HEK293T (cell line): ENCODE measurements around the gene TMEM145.

ENCODE experiments used
- BHLHE40 ChIP-seq: fragments of 450-650 bp; IDR thresholded peaks from 2 replicates; pipeline ENCODE4 v1.6.1; 2016; ENCODE audit warnings: mild to moderate bottlenecking, moderate library complexity, borderline replicate concordance
- FOXA1 ChIP-seq: fragments of 450-650 bp; IDR thresholded peaks from 2 replicates; pipeline ENCODE4 v1.6.1; 2016; ENCODE audit warnings: mild to moderate bottlenecking
- FOXM1 ChIP-seq: fragments of 450-650 bp; IDR thresholded peaks from 2 replicates; pipeline ENCODE4 v1.6.1; 2017; ENCODE audit warnings: mild to moderate bottlenecking, borderline replicate concordance
- SUZ12 ChIP-seq: fragments of 450-650 bp; IDR thresholded peaks from 2 replicates; pipeline ENCODE4 v1.6.1; 2016; ENCODE audit warnings: mild to moderate bottlenecking

- TF ChIP-seq FOXA1 (no peak), SUZ12 (no peak), FOXM1 (no peak), BHLHE40 (no peak)
These were observed 42.8 kb downstream of the TMEM145 start for GRCh38 chr19:42355896-42356295.
